GM12878 (cell line): ENCODE data around the gene VANGL2. TPM values are rescaled to one million over a fixed set of nuclear protein-coding genes. Genes with fewer than 3 reads are reported as not detected.

Experiments used
- ATAC-seq: fragments of 200-7000 bp; cut with Tn5 transposase; 3 replicates; pipeline ENCODE4 v1.9.1; 2020; ENCODE audit warnings: mild to moderate bottlenecking, moderate library complexity
- BruUV-seq: library from RNA; stranded (reverse); fragments of 400-500 nt; replicated peaks from 2 replicates; lab custom pipeline; 2021; lab: Mats Ljungman, UMichigan
- CTCF ChIA-PET: fragments of 300-600 bp; sonication (Branson Sonifier 250); formaldehyde crosslinking; extraction: SDS; loops from one replicate; lab custom pipeline; 2021; ENCODE audit warnings: inconsistent platforms; lab: Yijun Ruan, JAX
- POLR2A ChIA-PET: fragments of 350-600 bp; formaldehyde crosslinking; extraction: SDS; loops from one replicate; lab custom pipeline; 2021; ENCODE audit warnings: inconsistent platforms; lab: Charles Lee
- RAD21 ChIA-PET: fragments of 300-600 bp; sonication (Branson Sonifier 250); formaldehyde crosslinking; loops from one replicate; lab custom pipeline; 2023; ENCODE audit warnings: antibody characterized with exemption; ENCODE audit not compliant: unreplicated experiment; lab: Charles Lee
- SMC1A ChIA-PET: fragments of 300-600 bp; sonication (Branson Sonifier 250); formaldehyde crosslinking; loops from one replicate; lab custom pipeline; 2023; ENCODE audit not compliant: unreplicated experiment, uncharacterized antibody; lab: Charles Lee
- DNase-seq: peaks from one replicate; pipeline ENCODE4 v3.0.0-alpha.2; 2011; ENCODE audit warnings: low read depth, low spot score
- FAIRE-seq: peaks from 3 replicates; lab custom pipeline; 2011; peaks lifted over from hg19 to GRCh38; lab: Jason Lieb, UNC
- H2AFZ ChIP-seq: 2 replicates; pipeline ENCODE4 v1.6.0; 2011; ENCODE audit warnings: low read depth, low read length, control low read depth; ENCODE audit not compliant: control insufficient read depth
- H3K27ac ChIP-seq: 2 replicates; pipeline ENCODE4 v1.5.1; 2011; ENCODE audit warnings: control low read depth; ENCODE audit not compliant: control insufficient read depth, insufficient read depth
- H3K27me3 ChIP-seq, 2 experiments: replicated peaks in 1 of 2; 2 replicates each; pipeline versions ENCODE4 v1.6.0 to v1.6.1; 2011; ENCODE audit warnings: low read length in 1 of 2; ENCODE audit not compliant: control insufficient read depth in 2 of 2, insufficient read depth in 2 of 2
- H3K36me3 ChIP-seq, 2 experiments: 2 replicates each; pipeline ENCODE4 v1.5.1; 2011; ENCODE audit warnings: low read length in 1 of 2; ENCODE audit not compliant: control insufficient read depth in 2 of 2, insufficient read depth in 2 of 2
- H3K4me1 ChIP-seq: 2 replicates; pipeline ENCODE4 v1.6.1; 2011; ENCODE audit warnings: mild to moderate bottlenecking, low read length, moderate library complexity, mixed read lengths; ENCODE audit not compliant: control insufficient read depth, insufficient read depth
- H3K4me2 ChIP-seq: 2 replicates; pipeline ENCODE4 v1.6.0; 2011; ENCODE audit warnings: control low read depth; ENCODE audit not compliant: control insufficient read depth, insufficient read depth
- H3K4me3 ChIP-seq: fragments of 200-600 bp; sonication (generic); 2 replicates; pipeline ENCODE4 v1.5.1; 2016
- H3K79me2 ChIP-seq: 2 replicates; pipeline ENCODE4 v1.6.0; 2011; ENCODE audit warnings: low read length; ENCODE audit not compliant: control insufficient read depth, insufficient read depth
- H3K9ac ChIP-seq: 2 replicates; pipeline ENCODE4 v1.8.0; 2011; ENCODE audit warnings: low read length, control low read depth, mixed read lengths; ENCODE audit not compliant: control insufficient read depth, insufficient read depth
- H3K9me3 ChIP-seq: replicated peaks from 3 replicates; pipeline ENCODE4 v1.5.1; 2011; ENCODE audit warnings: mild to moderate bottlenecking, low read length; ENCODE audit not compliant: control insufficient read depth, insufficient read depth
- H4K20me1 ChIP-seq: 2 replicates; pipeline ENCODE4 v1.6.0; 2011; ENCODE audit not compliant: control insufficient read depth, insufficient read depth
- BRCA1 ChIP-seq: IDR thresholded peaks from 2 replicates; pipeline ENCODE4 v1.6.1; 2011; ENCODE audit warnings: low read depth, low read length, improper control_type of control experiment
- CUX1 ChIP-seq: IDR thresholded peaks from 2 replicates; pipeline ENCODE4 v1.6.1; 2012; ENCODE audit warnings: improper control_type of control experiment, low read depth, low read length; ENCODE audit not compliant: insufficient replicate concordance
- HDGF ChIP-seq: fragments of 450-650 bp; IDR thresholded peaks from 2 replicates; pipeline ENCODE4 v1.6.1; 2016; ENCODE audit warnings: antibody characterized with exemption
- HSF1 ChIP-seq: fragments of 150-350 bp; IDR thresholded peaks from 2 replicates; pipeline ENCODE4 v1.6.1; 2014; ENCODE audit warnings: mild to moderate bottlenecking, low read depth, low read length
- JUNB ChIP-seq: IDR thresholded peaks from 2 replicates; pipeline ENCODE4 v1.6.1; 2016; ENCODE audit warnings: antibody characterized with exemption, mild to moderate bottlenecking
- NFYA ChIP-seq: IDR thresholded peaks from 2 replicates; pipeline ENCODE4 v1.6.1; 2011; ENCODE audit warnings: low read depth, mild to moderate bottlenecking, low read length, improper control_type of control experiment, borderline replicate concordance
- NRF1 ChIP-seq: conservative IDR thresholded peaks from 2 replicates; pipeline ENCODE4 v1.6.1; 2011; ENCODE audit warnings: mild to moderate bottlenecking, low read depth, low read length, improper control_type of control experiment
- PAX8 ChIP-seq: fragments of 450-650 bp; IDR thresholded peaks from 2 replicates; pipeline ENCODE4 v1.6.1; 2017; ENCODE audit warnings: mild to moderate bottlenecking, moderate library complexity
- SMAD5 ChIP-seq: IDR thresholded peaks from 2 replicates; pipeline ENCODE4 v1.6.1; 2016; ENCODE audit warnings: antibody characterized with exemption, low read depth
- TCF3 ChIP-seq: IDR thresholded peaks from 2 replicates; pipeline ENCODE4 v1.6.1; 2012; ENCODE audit warnings: low read depth, mild to moderate bottlenecking, low read length, borderline replicate concordance; ENCODE audit not compliant: insufficient read depth
- YBX1 ChIP-seq: fragments of 450-650 bp; IDR thresholded peaks from 2 replicates; pipeline ENCODE4 v1.6.1; 2016; ENCODE audit warnings: antibody characterized with exemption
- ZNF274 ChIP-seq: IDR thresholded peaks from one replicate; pipeline ENCODE4 v1.8.0; 2011; ENCODE audit not compliant: insufficient read length, insufficient read depth
- WGBS: methylation state at CpG from one replicate; pipeline ENCODE4 v1.1.6; 2016; ENCODE audit warnings: low lambda C conversion rate; ENCODE audit not compliant: insufficient replicate concordance, insufficient coverage; ENCODE audit errors: missing lambda C conversion rate; 5-methylcytosine and 5-hydroxymethylcytosine counted together
- in situ Hi-C: fragments of 300-500 bp; cut with MboI; formaldehyde crosslinking; loops from 9 replicates; pipeline ENCODE4 v1.14.3; 2018; ENCODE audit warnings: mixed read lengths
- intact Hi-C: fragments of 100-400 bp; cut with micrococcal nuclease; formaldehyde crosslinking; loops from one replicate; pipeline ENCODE4 v1.14.2; 2022; ENCODE audit not compliant: unreplicated experiment
- polyA plus RNA-seq, 11 experiments: library from polyadenylated mRNA; depleted of rRNA in 4 of 11; unstranded in 6 of 11; stranded (reverse) in 5 of 11; fragments of >200 nt; fragmentation: Nextera tagmentation in 4 of 11; fragmentation: Illumina TruSeq in 1 of 11; extraction: Ambion mirVana in 4 of 11; extraction: Trizol in 1 of 11; gene quantifications; 1 replicate in 1 of 11; 2 replicates in 10 of 11; pipeline versions ENCODE4 v1.2.1 to v1.2.3, GENCODE V29; 2011 to 2016; ENCODE audit warnings: inconsistent platforms in 2 of 11, missing spikeins in 2 of 11, low read depth in 1 of 11
- total RNA-seq, 4 experiments: library from RNA; depleted of rRNA in 3 of 4; stranded (reverse); fragments of >200 nt in 3 of 4; fragmentation: Illumina TruSeq in 1 of 4; extraction: Trizol in 1 of 4; gene quantifications; 2 replicates each; pipeline versions ENCODE4 v1.2.1 to v1.2.3, GENCODE V29; 2013 to 2021

VANGL2 gene
- total and polyA plus RNA-seq, 10 of the 15 experiments (the other 5 are each of a cell fraction or from before 2014, with no cell fraction given), result 0.10 to 5.0 (median 0.27) TPM

- Histone ChIP-seq H3K4me1 (peaks cover 12% of the 10 kb centered on the region), H3K9me3 (no peaks in the 10 kb centered on the region), H3K4me3 (no peak overlapping the region), H3K9ac (no peak overlapping the region), H3K27me3 (no peaks in the 10 kb centered on the region), H2AFZ (no peak overlapping the region), H3K27ac (no peak overlapping the region), H3K4me2 (no peak overlapping the region), H3K79me2 (no peaks in the 10 kb centered on the region), H3K36me3 (no peaks in the 10 kb centered on the region), H4K20me1 (no peaks in the 10 kb centered on the region)
- intact Hi-C loops, result no loop called here
- ATAC-seq (no peak), FAIRE-seq (no peak), DNase-seq (no peak)
- in situ Hi-C loops, result no loop called here
- ChIA-PET SMC1A (interaction anchor here (0.6 to 2.0 kb wide), 2 partner anchors 80 to 221 kb away, joined by 3 to 5 read pairs; no protein-coding TSS in a partner anchor), RAD21 (interaction anchor here (1.5 kb wide), 1 partner anchor 178 kb away, joined by 4 read pairs; no protein-coding TSS in a partner anchor), CTCF (interaction anchor here (0.9 to 1.2 kb wide), 2 partner anchors 120 to 285 kb away, joined by 3 to 5 read pairs; no protein-coding TSS in a partner anchor), POLR2A (interaction anchor here (1.3 kb wide), 1 partner anchor 13 kb away, joined by 3 read pairs; no protein-coding TSS in a partner anchor)
- no TSS peak for BruUV-seq
- no peak for TF ChIP-seq HDGF
- no peak for TF ChIP-seq PAX8
- no peak for TF ChIP-seq ZNF274
- no peak for TF ChIP-seq TCF3
These were observed 29.1 kb upstream of the VANGL2 start for GRCh38 chr1:160371346-160371631.

- H3K9me3 ChIP-seq, result no peaks in the 10 kb centered on the region
- no peaks in the 10 kb centered on the region for H3K36me3 ChIP-seq
- no peaks in the 10 kb centered on the region for H3K79me2 ChIP-seq
- H3K9ac ChIP-seq, result no peak overlapping the region
- H3K27me3 ChIP-seq, result no peaks in the 10 kb centered on the region
- intact Hi-C loops, result no loop called here
- H3K27ac ChIP-seq, result no peak overlapping the region
- ChIA-PET CTCF (interaction anchor here (0.9 to 1.6 kb wide), 3 partner anchors 120 to 326 kb away, joined by 3 to 5 read pairs (median 3); no protein-coding TSS in a partner anchor), SMC1A (interaction anchor here (0.6 to 2.0 kb wide), 2 partner anchors 81 to 221 kb away, joined by 3 to 5 read pairs; no protein-coding TSS in a partner anchor)
- H4K20me1 ChIP-seq, result no peaks in the 10 kb centered on the region
- no peak for ATAC-seq
- no peak overlapping the region for H3K4me3 ChIP-seq
- in situ Hi-C loops, result no loop called here
- peaks cover 15% of the 10 kb centered on the region for H3K4me1 ChIP-seq
- no peak for FAIRE-seq
- 62% methylated on average over 4 of the region's 4 CpGs for WGBS
- no peak for DNase-seq
- H3K4me2 ChIP-seq, result no peak overlapping the region
- H2AFZ ChIP-seq, result no peak overlapping the region
- TF ChIP-seq NFYA, result no peak
- no peak for TF ChIP-seq BRCA1
- no peak for TF ChIP-seq YBX1
- no peak for TF ChIP-seq NRF1
- no peak for TF ChIP-seq HSF1
- no peak for TF ChIP-seq JUNB
- no peak for TF ChIP-seq CUX1
- no peak for TF ChIP-seq SMAD5
- TF ChIP-seq, all 136 proteins: peak for 0
- POLR2A ChIA-PET, result interaction anchor here (1.3 kb wide), 1 partner anchor 14 kb away, joined by 3 read pairs; no protein-coding TSS in a partner anchor
- RAD21 ChIA-PET, result interaction anchor here (1.5 to 1.6 kb wide), 2 partner anchors 109 to 178 kb away, joined by 3 to 4 read pairs; partner anchors contain the start of gene DCAF8
- no TSS peak for BruUV-seq
These were observed 28.6 kb upstream of the VANGL2 start for GRCh38 chr1:160371756-160372155.
